ENCODE results near the gene OR5AU1.

Gene OR5AU1

GRCh38 chr14:21106176-21106497 is 49.7 kb downstream of the OR5AU1 start:
- DNase-seq, result no peak

- no peak for DNase-seq
These were observed 50.8 kb downstream of the OR5AU1 start for GRCh38 chr14:21105095-21105494.
